GM23248 (cell line): Measurements from ENCODE around the gene ADPRH.

Experiments used
- EZH2 ChIP-seq: fragments of 200-600 bp; sonication (generic); IDR thresholded peaks from 2 replicates; pipeline ENCODE4 v1.6.1; 2018; ENCODE audit warnings: antibody characterized with exemption, mild to moderate bottlenecking; ENCODE audit not compliant: insufficient read depth, poor library complexity, severe bottlenecking
- EZH2phosphoT487 ChIP-seq: fragments of 200-600 bp; sonication (generic); IDR thresholded peaks from 2 replicates; pipeline ENCODE4 v1.6.1; 2018; ENCODE audit warnings: antibody characterized with exemption, moderate library complexity, mild to moderate bottlenecking, low read depth; ENCODE audit not compliant: insufficient read depth

GRCh38 chr3:119589102-119589773 lies 9.9 kb downstream of the ADPRH start:
- TF ChIP-seq EZH2phosphoT487 (no peak), EZH2 (no peak)
